Liver (tissue), 9 donors: ENCODE results near the gene PPP4R4. TPM values are rescaled to one million over a fixed set of nuclear protein-coding genes. Genes with fewer than 3 reads are reported as not detected.

Experiments used
- DNase-seq: peaks from one replicate; pipeline ENCODE4 v3.0.0-alpha.2; 2017; ENCODE audit warnings: low spot score
- H3K27ac ChIP-seq, 2 donors: one replicate each; pipeline ENCODE4 v1.7.0; 2013; ENCODE audit warnings: inconsistent platforms in 2 of 2, low read length in 2 of 2, control low read depth in 1 of 2, low read depth in 1 of 2, mild to moderate bottlenecking in 1 of 2
- H3K27me3 ChIP-seq, 4 donors: one replicate each; pipeline versions ENCODE4 v1.6.1 to v1.7.0; 2013; ENCODE audit warnings: low read length in 3 of 4, inconsistent platforms in 1 of 4, mild to moderate bottlenecking in 1 of 4, moderate library complexity in 1 of 4; ENCODE audit not compliant: control insufficient read depth in 4 of 4, insufficient read depth in 4 of 4
- H3K36me3 ChIP-seq, 4 donors: one replicate each; pipeline versions ENCODE4 v1.6.1 to v1.7.0; 2013; ENCODE audit warnings: low read length in 3 of 4, mild to moderate bottlenecking in 3 of 4, low read depth in 1 of 4, moderate library complexity in 1 of 4; ENCODE audit not compliant: control insufficient read depth in 4 of 4, insufficient read depth in 3 of 4
- H3K4me1 ChIP-seq, 4 donors: one replicate each; pipeline versions ENCODE4 v1.6.1 to v1.7.0; 2013; ENCODE audit warnings: low read length in 3 of 4, mild to moderate bottlenecking in 3 of 4, moderate library complexity in 1 of 4; ENCODE audit not compliant: control insufficient read depth in 4 of 4, insufficient read depth in 4 of 4
- H3K4me3 ChIP-seq, 3 donors: one replicate each; pipeline versions ENCODE4 v1.6.1 to v1.7.0; 2013; ENCODE audit warnings: low read length in 3 of 3, control low read depth in 1 of 3, low read depth in 1 of 3, mild to moderate bottlenecking in 1 of 3
- H3K9ac ChIP-seq, 2 donors: one replicate each; pipeline ENCODE4 v1.7.0; 2013; ENCODE audit warnings: low read length in 2 of 2, mild to moderate bottlenecking in 2 of 2, moderate library complexity in 2 of 2, control low read depth in 1 of 2, low read depth in 1 of 2
- H3K9me3 ChIP-seq, 4 donors: one replicate each; pipeline versions ENCODE4 v1.6.1 to v1.7.0; 2013; ENCODE audit warnings: low read length in 3 of 4; ENCODE audit not compliant: control insufficient read depth in 4 of 4
- EGR1 ChIP-seq, 2 donors: IDR thresholded peaks; 2 replicates each; pipeline ENCODE4 v1.6.1; 2016 to 2018; ENCODE audit warnings: antibody characterized with exemption in 2 of 2, low read depth in 2 of 2
- FOXA1 ChIP-seq: IDR thresholded peaks from 2 replicates; pipeline ENCODE4 v1.6.1; 2016; ENCODE audit warnings: antibody characterized with exemption
- FOXA2 ChIP-seq: IDR thresholded peaks from 2 replicates; pipeline ENCODE4 v1.6.1; 2016; ENCODE audit warnings: antibody characterized with exemption
- GABPA ChIP-seq, 2 donors: IDR thresholded peaks in 1 of 2; conservative IDR thresholded peaks in 1 of 2; 2 replicates each; pipeline ENCODE4 v1.6.1; 2016; ENCODE audit warnings: antibody characterized with exemption in 2 of 2, mild to moderate bottlenecking in 1 of 2, moderate library complexity in 1 of 2
- HNF4A ChIP-seq, 2 donors: conservative IDR thresholded peaks; 2 replicates each; pipeline ENCODE4 v1.6.1; 2016; ENCODE audit warnings: antibody characterized with exemption in 2 of 2, mild to moderate bottlenecking in 2 of 2
- HNF4G ChIP-seq: IDR thresholded peaks from 2 replicates; pipeline ENCODE4 v1.6.1; 2016; ENCODE audit warnings: antibody characterized with exemption
- JUND ChIP-seq, 2 donors: IDR thresholded peaks; 2 replicates each; pipeline ENCODE4 v1.6.1; 2016; ENCODE audit warnings: antibody characterized with exemption in 2 of 2
- NR2F2 ChIP-seq: IDR thresholded peaks from 2 replicates; pipeline ENCODE4 v1.6.1; 2016; ENCODE audit warnings: antibody characterized with exemption
- RAD21 ChIP-seq, 2 donors: IDR thresholded peaks; 2 replicates each; pipeline ENCODE4 v1.6.1; 2016; ENCODE audit warnings: antibody characterized with exemption in 2 of 2, mild to moderate bottlenecking in 2 of 2
- RXRA ChIP-seq, 2 donors: IDR thresholded peaks; 2 replicates each; pipeline ENCODE4 v1.6.1; 2017 to 2018; ENCODE audit warnings: antibody characterized with exemption in 2 of 2, mild to moderate bottlenecking in 1 of 2
- TAF1 ChIP-seq: conservative IDR thresholded peaks from 2 replicates; pipeline ENCODE4 v1.6.1; 2016; ENCODE audit warnings: antibody characterized with exemption, mild to moderate bottlenecking
- YY1 ChIP-seq: IDR thresholded peaks from 2 replicates; pipeline ENCODE4 v1.6.1; 2016; ENCODE audit warnings: antibody characterized with exemption, mild to moderate bottlenecking
- WGBS: extraction: QIAGEN DNeasy Blood & Tissue Kit; methylation state at CpG from one replicate; pipeline ENCODE4 v1.1.7; 2013; 5-methylcytosine and 5-hydroxymethylcytosine counted together
- polyA plus RNA-seq, 2 donors: library from polyadenylated mRNA; stranded (reverse) in 1 of 2; unstranded in 1 of 2; fragments of 200-250 nt in 1 of 2; fragments of >200 nt in 1 of 2; fragmentation: Nextera tagmentation in 1 of 2; extraction: Ambion mirVana in 1 of 2; gene quantifications; one replicate each; pipeline versions ENCODE4 v1.2.1 to v1.2.3, GENCODE V29; 2013 to 2015
- total RNA-seq, 2 donors: library from RNA; depleted of rRNA; stranded (reverse); fragments of >200 nt; gene quantifications; one replicate each; pipeline ENCODE4 v1.2.3, GENCODE V29; 2014
- TF ChIP-seq, protein P1 (sequence below): IDR thresholded peaks from 2 replicates; pipeline ENCODE4 v1.6.1; 2016; ENCODE audit warnings: antibody characterized with exemption, mild to moderate bottlenecking
- TF ChIP-seq, protein P2 (sequence below): fragments of 150-350 bp; IDR thresholded peaks from 2 replicates; pipeline ENCODE4 v1.5.1; 2017; ENCODE audit warnings: improper control_type of control experiment, low read depth, low read length; ENCODE audit not compliant: missing input control
- TF ChIP-seq, protein P3 (sequence below): IDR thresholded peaks from 2 replicates; pipeline ENCODE4 v1.6.1; 2016; ENCODE audit warnings: antibody characterized with exemption
- TF ChIP-seq, protein P4 (sequence below): IDR thresholded peaks from 2 replicates; pipeline ENCODE4 v1.6.1; 2016; ENCODE audit warnings: antibody characterized with exemption
- TF ChIP-seq, protein P5 (sequence below): IDR thresholded peaks from 2 replicates; pipeline ENCODE4 v1.6.1; 2016; ENCODE audit warnings: antibody characterized with exemption
- donor health status: healthy.
- donor health status: healthy.
- donor health status: healthy.
- donor health status: healthy.
- donor health status: healthy.

PPP4R4 gene
- total and polyA plus RNA-seq, 4 donors: 0.52 to 2.4 (median 0.99) TPM

DNA sequence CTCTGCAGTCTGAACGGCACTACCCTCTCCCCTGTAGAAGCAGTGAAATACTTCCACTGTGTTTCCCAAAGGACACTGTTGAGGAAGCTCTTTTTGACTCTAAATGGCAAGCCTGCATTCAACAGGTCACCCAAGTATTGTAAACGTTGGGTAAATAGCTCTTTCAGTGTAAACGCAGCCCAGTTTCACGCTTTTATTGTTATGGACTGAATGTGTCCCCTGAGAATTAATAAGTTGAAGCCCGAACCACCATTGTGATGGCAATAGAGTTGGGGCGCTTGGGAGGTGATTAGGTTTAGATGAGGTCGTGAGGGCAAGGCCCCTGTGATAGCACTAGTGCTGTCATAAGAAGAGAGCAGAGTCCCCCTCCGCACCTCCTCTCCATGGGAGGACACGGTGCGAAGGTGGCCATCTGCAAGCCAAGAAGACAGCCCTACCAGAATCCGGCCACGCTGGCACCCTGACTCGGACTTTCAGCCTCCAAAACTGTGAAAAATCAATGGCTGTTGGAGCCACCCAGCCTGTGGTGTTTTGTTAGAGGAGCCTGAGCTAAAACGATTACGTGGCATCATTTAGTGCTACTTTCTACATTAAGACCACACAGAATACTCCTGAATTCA, 117.9 kb downstream of the PPP4R4 start (continued):
- TF ChIP-seq, protein P1, sequence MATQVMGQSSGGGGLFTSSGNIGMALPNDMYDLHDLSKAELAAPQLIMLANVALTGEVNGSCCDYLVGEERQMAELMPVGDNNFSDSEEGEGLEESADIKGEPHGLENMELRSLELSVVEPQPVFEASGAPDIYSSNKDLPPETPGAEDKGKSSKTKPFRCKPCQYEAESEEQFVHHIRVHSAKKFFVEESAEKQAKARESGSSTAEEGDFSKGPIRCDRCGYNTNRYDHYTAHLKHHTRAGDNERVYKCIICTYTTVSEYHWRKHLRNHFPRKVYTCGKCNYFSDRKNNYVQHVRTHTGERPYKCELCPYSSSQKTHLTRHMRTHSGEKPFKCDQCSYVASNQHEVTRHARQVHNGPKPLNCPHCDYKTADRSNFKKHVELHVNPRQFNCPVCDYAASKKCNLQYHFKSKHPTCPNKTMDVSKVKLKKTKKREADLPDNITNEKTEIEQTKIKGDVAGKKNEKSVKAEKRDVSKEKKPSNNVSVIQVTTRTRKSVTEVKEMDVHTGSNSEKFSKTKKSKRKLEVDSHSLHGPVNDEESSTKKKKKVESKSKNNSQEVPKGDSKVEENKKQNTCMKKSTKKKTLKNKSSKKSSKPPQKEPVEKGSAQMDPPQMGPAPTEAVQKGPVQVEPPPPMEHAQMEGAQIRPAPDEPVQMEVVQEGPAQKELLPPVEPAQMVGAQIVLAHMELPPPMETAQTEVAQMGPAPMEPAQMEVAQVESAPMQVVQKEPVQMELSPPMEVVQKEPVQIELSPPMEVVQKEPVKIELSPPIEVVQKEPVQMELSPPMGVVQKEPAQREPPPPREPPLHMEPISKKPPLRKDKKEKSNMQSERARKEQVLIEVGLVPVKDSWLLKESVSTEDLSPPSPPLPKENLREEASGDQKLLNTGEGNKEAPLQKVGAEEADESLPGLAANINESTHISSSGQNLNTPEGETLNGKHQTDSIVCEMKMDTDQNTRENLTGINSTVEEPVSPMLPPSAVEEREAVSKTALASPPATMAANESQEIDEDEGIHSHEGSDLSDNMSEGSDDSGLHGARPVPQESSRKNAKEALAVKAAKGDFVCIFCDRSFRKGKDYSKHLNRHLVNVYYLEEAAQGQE: no peak
- TF ChIP-seq, protein P2, sequence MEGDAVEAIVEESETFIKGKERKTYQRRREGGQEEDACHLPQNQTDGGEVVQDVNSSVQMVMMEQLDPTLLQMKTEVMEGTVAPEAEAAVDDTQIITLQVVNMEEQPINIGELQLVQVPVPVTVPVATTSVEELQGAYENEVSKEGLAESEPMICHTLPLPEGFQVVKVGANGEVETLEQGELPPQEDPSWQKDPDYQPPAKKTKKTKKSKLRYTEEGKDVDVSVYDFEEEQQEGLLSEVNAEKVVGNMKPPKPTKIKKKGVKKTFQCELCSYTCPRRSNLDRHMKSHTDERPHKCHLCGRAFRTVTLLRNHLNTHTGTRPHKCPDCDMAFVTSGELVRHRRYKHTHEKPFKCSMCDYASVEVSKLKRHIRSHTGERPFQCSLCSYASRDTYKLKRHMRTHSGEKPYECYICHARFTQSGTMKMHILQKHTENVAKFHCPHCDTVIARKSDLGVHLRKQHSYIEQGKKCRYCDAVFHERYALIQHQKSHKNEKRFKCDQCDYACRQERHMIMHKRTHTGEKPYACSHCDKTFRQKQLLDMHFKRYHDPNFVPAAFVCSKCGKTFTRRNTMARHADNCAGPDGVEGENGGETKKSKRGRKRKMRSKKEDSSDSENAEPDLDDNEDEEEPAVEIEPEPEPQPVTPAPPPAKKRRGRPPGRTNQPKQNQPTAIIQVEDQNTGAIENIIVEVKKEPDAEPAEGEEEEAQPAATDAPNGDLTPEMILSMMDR: no peak
- TF ChIP-seq TAF1 (no peak), FOXA1 (no peak), EGR1 (IDR thresholded peaks at IDR 0.05; ENCODE audit: low read depth in 2 of 2) (no peak)

DNA sequence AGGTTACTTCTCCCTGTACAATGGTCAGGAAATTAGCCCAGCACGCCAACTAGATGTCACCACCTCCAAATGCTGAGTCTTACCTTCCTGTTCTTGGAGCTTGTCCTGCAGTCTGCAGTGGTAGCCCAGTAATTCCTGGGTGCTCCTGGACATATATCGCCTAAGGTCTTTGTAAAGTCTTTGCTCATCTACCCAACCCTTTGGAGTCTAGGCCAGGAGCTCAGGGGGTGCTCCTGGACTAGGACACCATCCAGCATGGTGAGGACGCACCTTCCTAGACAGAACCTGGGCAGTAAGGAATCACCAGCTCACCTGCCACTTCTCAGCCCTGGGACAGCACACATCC, 118.4 kb downstream of the PPP4R4 start:
- no peak for TF ChIP-seq TAF1
- TF ChIP-seq RAD21 (IDR thresholded peaks at IDR 0.05): peak in 1 of 2 donors; percentile 1
- 42% methylated on average over 3 of the region's 3 CpGs for WGBS
- Histone ChIP-seq H3K36me3 (peaks cover 0 to 16% (median 4%) of the 10 kb centered on the region in 4 donors), H3K4me3 (peak overlapping the region; percentile 62 to 96 (median 93)), H3K27me3 (no peaks in the 10 kb centered on the region), H3K27ac (peak overlapping the region; percentile 93 to 96), H3K9me3 (no peaks in the 10 kb centered on the region), H3K9ac (peak overlapping the region; percentile 85 to 93), H3K4me1 (peaks cover 0 to 60% (median 22%) of the 10 kb centered on the region in 4 donors)
- DNase-seq: peak; percentile 33

DNA sequence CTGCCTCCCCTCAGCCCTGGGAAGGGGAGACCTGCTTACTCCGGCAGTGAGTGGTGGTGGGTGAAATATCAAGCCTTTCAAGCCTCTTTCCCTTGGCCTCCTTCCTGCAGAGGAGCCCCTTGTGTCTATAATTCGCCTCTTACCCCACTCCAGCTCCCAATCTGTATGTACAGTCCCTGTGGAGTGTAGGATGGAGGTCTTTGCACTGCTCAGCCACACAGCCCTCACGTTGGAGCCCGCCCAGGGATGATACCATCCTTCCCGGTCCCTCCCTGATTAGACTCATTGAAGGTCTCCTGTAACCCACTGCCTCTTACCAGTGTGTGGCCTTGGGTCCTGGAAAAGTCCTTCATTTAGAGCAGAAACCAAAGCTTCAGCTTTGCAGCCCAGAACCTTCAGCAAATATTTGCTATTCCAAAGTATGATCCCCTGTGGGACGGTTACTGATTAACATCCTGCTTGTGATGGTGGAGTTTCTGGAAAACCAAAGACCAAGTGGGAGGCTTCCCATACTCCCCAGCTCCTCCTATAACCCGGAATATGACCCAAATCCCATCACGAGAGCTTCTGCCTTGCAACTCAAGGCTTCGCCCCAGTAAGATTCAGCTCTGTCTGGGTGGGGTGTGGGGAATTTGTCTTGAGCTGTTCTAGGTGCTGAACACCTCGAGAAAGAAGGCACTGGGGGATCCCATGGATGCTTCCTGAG, 118.9 kb downstream of the PPP4R4 start, which contains the start of gene SERPINA10:
TSS of gene SERPINA10 (minus strand) at position 397 of the 706 bp plus-strand sequence. CDS start 2,675 bp downstream, outside the sequence.
- WGBS: 24% methylated on average over 10 of the region's 10 CpGs
- Histone ChIP-seq H3K27ac (peak within 1 kb of the TSS; percentile 93 to 96), H3K4me1 (peaks cover 0 to 58% (median 22%) of the 10 kb centered on the region in 4 donors), H3K9me3 (no peaks in the 10 kb centered on the region), H3K27me3 (no peaks in the 10 kb centered on the region), H3K4me3 (peak within 1 kb of the TSS; percentile 62 to 96 (median 93)), H3K9ac (peak within 1 kb of the TSS; percentile 85 to 93), H3K36me3 (peaks cover 0 to 16% (median 2%) of the 10 kb centered on the region in 4 donors)
- DNase-seq: peak; percentile 54
- TF ChIP-seq HNF4A (conservative IDR thresholded peaks at IDR 0.05): peak; percentile 91 to 94
- peak; percentile 46 to 87 for TF ChIP-seq JUND (IDR thresholded peaks at IDR 0.05)
- TF ChIP-seq, protein P3, sequence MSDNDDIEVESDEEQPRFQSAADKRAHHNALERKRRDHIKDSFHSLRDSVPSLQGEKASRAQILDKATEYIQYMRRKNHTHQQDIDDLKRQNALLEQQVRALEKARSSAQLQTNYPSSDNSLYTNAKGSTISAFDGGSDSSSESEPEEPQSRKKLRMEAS: peak; percentile 88
- TF ChIP-seq RXRA (IDR thresholded peaks at IDR 0.05): peak; percentile 67 to 91
- TF ChIP-seq FOXA1: peak; percentile 55
- TF ChIP-seq, protein P4, sequence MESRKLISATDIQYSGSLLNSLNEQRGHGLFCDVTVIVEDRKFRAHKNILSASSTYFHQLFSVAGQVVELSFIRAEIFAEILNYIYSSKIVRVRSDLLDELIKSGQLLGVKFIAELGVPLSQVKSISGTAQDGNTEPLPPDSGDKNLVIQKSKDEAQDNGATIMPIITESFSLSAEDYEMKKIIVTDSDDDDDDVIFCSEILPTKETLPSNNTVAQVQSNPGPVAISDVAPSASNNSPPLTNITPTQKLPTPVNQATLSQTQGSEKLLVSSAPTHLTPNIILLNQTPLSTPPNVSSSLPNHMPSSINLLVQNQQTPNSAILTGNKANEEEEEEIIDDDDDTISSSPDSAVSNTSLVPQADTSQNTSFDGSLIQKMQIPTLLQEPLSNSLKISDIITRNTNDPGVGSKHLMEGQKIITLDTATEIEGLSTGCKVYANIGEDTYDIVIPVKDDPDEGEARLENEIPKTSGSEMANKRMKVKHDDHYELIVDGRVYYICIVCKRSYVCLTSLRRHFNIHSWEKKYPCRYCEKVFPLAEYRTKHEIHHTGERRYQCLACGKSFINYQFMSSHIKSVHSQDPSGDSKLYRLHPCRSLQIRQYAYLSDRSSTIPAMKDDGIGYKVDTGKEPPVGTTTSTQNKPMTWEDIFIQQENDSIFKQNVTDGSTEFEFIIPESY: peak; percentile 90
- peak; percentile 98 for TF ChIP-seq TAF1
- TF ChIP-seq GABPA (IDR thresholded peaks at IDR 0.05 in 1 of 2, conservative IDR thresholded peaks at IDR 0.05 in 1 of 2): peak in 1 of 2 donors; percentile 20
- TF ChIP-seq EGR1 (IDR thresholded peaks at IDR 0.05; ENCODE audit: low read depth in 2 of 2): peak in 1 of 2 donors; percentile 76
- TF ChIP-seq, protein P2: no peak
- TF ChIP-seq NR2F2: no peak
- TF ChIP-seq, protein P5, sequence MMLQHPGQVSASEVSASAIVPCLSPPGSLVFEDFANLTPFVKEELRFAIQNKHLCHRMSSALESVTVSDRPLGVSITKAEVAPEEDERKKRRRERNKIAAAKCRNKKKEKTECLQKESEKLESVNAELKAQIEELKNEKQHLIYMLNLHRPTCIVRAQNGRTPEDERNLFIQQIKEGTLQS: no peak
- TF ChIP-seq YY1: peak; percentile 95
- TF ChIP-seq FOXA2: peak; percentile 54
- peak; percentile 88 for TF ChIP-seq HNF4G
